Measurements from ENCODE around the gene SLC7A6OS.

GRCh38 chr16:68265078-68265920 is 45.4 kb downstream of the SLC7A6OS start:
- TF ChIP-seq CTCF (conservative IDR thresholded peaks at IDR 0.05; ENCODE audit: low read depth in 2 of 2) (no peak), JUNB (IDR thresholded peaks at IDR 0.05; ENCODE audit: unreplicated experiment) (no peak), CREB1 (CRISPR knock-in tag; IDR thresholded peaks at IDR 0.05; ENCODE audit: low read depth) (no peak), POLR2AphosphoS5 (IDR thresholded peaks at IDR 0.05; ENCODE audit: low read depth) (no peak), ETS1 (IDR thresholded peaks at IDR 0.05) (no peak), EZH2 (IDR thresholded peaks at IDR 0.05; ENCODE audit: low read depth, unreplicated experiment) (no peak), EZH2phosphoT487 (IDR thresholded peaks at IDR 0.05; ENCODE audit: unreplicated experiment) (no peak), REST (IDR thresholded peaks at IDR 0.05; ENCODE audit: unreplicated experiment) (no peak), ZNF462 (CRISPR knock-in tag; IDR thresholded peaks at IDR 0.05) (no peak), STAT1 (IDR thresholded peaks at IDR 0.05; ENCODE audit: unreplicated experiment) (no peak)
